Inflammatory macrophage treated with lipopolysaccharide for 4 hours (primary cell): Measurements from ENCODE around the gene BMP5.

ENCODE experiments used
- DNase-seq: peaks from one replicate; pipeline ENCODE4 v3.0.0-alpha.2; 2020

BMP5 gene

DNA sequence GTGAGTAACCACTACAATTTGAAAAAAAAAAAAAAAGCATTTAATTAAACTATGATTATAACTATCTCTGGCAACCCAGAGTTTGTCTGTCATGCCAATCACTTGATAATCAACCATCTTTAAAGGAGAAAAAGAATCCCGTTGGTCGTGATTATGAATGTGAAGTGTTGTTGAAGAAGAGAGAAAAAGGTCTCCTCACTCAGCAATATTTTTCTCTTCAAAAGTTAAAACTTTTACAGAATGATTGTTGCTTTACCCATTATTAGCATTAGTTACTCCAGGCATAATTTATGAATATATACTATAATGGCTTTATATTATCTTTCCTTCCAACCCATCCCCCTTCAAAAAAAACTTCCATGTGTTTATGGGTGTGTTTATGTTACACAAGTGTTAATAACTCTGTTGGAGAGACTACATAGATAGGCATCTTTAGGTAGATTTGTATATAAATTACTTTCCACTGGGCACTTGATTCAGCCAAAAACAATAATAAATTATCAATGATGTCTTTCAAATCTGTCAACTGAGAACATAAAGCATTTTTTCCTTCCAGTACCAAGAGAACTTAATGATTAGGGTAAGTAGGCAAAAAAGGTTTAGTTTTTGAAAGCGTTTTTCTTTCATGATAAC is 5.1 kb downstream of the BMP5 start:
- DNase-seq, result no peak

DNA sequence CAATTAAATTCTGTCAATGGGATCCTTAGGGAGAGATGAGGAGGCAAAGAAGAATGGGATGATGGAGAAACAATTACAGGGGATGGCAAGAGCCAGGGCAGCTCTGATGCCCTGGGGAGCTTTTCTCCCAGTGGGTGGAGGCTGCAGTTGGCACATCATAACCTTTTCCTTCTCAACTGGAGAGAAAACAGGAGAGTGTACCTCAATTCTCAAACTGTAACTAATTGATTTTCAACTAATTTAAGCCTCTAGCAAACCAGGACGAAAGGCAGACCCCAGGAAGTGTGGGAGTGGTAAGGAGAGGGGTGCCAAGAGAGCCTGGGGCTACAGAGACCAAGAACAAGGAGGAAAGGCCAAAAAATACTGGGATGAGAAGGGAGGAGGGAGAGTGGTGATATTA is 5.7 kb downstream of the BMP5 start:
- no peak for DNase-seq

DNA sequence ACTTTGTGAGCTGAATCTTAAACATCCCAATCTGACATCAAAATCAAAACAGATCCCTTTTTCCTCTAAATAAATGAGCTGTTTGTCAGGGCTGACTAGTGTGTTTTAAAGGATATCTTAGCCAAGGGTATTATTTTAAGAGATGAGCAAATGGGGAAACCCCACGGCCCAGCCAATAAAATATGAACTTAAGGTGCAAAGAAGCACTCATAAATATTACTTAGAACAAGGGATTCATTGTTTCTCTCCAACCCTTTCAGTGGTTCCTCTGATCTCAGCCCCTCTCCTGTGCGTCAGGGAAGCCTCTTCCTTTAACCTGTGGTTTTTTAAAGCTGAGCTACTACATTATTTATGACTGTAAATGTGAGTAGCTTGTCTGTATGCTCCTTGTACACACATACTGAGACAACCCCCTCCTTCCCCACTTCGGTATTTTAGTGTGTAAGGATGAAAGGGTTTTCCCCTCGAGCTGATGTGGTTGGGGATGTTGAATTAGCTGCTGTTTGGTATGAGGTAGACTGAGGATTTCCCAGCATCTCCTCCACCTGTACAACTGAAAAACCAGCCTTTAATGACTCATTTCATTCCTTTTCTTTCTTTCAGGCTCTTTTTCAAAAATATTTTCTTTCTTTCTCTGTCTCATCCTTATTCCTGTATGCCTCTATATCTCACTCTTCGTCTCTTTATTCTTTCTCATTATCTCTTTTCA is 6.5 kb downstream of the BMP5 start:
- no peak for DNase-seq

DNA sequence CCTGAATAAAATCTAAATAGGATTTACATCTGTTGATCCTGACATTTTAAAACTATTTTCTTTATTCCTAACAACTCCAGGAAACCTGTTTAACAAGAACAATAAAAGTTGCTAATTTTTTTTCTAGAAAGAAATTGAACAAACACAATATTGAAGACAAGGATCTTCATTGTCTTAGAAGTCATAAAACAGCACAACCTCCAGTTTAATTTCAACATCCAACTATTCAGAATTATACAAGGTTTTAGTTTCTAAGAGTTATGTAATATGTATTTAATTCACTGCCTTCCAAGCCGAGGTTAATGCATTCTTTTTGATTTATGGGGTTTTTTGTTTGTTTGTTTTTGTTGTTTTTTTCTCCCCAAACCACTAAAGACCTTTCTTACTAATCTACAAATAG is 7.2 kb downstream of the BMP5 start:
- no peak for DNase-seq

DNA sequence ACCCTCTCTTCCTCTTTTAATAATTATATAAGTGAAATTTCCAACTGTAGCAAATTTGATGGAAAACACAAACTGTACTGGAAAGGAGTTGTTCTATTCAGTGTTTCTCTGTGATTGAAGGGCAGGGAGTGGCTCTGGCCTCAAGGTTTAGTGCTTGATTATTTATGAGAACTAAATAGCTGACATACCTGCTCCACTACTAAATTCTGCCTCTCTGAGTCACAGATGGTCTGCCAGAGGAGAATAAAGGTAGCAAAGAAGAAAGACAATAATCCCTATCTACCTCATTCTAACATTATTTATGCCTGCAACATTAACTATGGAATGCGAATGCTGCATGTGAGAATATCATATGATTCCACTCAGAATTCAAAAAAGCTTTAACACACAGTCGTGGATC is 9.3 kb downstream of the BMP5 start:
- no peak for DNase-seq

DNA sequence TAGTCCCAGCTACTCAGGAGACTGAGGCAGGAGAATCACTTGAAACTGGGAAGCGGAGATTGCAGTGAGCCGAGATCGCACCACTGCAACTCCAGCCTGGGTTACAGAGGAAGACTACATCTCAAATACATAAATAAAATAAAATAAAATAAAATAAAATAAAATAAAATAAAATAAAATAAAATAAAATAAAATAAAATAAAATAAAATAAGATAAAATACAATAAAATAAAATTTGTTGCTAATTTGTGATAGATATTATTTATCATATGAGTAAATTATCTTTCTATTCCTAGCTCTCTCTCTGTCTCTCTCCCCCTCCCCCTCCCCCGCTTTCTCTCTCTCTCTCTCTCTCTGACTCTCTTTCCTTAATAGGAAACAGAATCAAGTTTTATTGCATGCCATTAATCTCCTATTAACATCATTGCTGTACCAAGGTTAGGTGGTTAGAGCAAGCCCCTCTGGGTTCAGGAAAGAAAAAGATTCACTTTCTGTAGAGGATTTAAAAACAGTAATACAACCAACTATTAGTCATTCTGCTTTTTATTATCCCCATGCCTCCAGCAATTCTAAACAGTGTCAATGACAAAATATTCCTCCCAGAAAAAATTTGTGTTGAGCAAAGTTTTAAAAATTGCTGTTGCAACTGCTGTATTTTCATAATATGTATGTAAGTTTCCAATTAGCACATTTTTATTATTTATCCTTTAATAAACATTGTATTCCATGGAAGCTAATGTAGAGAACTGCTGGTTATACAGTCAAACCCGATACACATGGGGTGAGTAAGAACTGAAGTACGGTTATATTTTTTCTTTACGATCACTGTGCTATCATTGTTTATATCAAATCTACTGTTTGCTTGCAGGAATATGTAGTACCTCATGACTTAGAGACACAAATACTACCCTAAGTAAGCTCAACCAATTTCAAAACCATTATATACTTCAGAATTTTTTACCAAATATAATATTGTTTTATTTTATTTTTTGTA is 22.1 kb downstream of the BMP5 start:
- DNase-seq, result no peak

DNA sequence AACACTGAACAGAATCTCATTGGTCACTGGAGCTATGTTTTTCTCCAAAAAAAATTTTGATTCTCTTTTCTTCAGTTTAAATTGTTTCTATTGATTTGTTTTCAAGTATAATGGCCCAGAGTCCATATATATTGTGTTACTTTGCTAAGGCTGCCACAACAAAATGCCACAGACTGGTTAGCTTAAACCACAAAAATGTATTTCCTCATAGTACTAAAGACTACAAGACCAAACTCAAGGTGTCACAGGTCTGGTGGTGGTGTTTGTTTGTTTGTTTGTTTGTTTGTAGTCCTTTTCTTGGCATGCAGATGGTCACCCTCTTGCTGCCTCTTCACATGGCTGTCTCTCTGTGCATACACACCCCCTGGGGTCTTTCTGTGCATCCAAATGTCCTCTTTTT is 34.0 kb downstream of the BMP5 start:
- DNase-seq, result no peak

DNA sequence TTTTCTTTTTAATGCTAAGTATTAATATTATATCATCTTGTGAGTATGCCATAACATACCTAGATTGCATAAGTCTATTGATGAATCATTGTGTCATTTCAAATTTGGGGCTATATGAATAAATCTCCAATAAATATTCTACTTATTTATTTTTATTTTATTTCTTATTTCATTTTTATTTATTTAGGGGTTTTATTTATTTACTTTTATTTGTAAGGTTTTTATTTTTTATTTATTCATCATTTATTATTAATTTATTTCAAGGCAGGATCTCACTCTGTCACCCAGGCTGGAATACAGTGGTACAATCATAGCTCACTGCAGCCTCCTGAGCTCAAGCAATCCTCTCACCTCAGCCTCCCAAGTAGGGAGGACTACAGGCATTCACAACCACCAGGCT is 36.3 kb downstream of the BMP5 start:
- no peak for DNase-seq

DNA sequence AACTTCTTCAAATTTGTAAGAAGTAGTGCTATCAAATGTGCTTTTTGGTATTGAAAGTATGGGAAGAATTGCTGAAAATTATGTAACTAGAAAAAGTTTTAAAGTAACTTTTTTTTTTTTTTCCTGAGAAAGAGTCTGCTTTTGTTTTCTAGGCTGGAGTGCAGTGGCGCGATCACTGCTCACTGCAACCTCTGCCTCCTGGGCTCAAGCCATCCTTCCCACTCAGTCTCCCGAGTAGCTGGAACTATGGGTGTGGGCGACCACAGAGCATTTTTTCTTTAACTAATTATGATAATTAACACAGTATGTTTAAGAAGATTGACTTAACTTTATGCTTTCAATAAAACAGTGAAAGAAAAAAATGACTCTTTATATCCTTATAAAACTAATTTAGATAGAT is 38.4 kb downstream of the BMP5 start:
- DNase-seq, result no peak

DNA sequence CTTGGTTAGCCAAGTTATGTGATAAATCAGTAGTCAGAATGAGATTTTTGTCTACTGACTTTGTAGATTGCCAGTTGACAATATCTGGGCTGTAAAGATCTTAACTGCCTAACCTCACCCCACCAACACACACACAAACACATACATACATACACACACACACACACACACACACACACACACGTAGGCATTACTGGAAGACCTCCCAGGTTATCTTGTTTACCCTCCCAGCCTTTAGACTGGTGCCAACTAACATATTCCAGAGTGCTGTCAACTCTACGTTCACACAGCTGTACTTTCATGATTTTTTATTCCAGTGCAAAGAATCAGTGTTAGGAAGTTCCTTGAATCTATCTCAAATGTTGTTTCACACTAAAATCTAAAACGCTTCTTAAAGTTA is 38.9 kb downstream of the BMP5 start:
- DNase-seq, result no peak

DNA sequence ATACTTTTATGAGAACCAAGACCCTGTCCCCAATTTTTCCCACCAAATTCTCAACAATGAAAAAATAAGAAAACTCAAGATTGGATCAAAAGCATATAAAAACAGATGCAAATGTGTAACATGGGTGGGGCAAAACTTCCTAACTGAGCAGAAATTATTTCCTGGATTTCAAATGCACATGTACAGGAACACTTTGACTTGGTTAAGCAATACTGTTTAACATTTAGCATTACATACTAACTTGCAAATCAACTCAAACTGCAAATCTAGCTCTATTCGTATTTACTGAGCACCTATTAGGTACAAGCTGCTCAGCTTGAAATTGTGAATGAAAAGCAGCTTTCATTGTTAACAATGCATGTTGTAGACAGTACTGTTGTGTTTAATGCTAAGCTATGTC is 40.2 kb downstream of the BMP5 start:
- DNase-seq, result no peak

DNA sequence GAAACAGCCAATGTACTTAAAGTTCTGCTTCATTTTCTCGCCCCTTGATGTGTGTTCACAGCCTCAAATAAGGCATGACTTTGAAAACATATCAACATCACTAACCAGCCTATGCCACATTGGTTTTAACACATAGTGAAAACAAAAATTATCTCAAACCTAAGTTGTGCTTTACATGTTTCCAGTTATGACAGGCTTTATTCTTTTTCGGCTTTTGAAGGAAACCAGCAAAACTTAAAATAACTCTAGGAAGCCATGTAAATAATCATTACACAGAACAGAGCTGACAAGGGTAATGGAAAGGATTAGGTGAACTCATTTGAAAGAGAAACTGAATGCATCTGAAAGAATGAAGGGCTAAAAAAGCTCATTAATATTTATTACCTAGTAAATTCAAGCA is 42.1 kb downstream of the BMP5 start:
- DNase-seq, result no peak

DNA sequence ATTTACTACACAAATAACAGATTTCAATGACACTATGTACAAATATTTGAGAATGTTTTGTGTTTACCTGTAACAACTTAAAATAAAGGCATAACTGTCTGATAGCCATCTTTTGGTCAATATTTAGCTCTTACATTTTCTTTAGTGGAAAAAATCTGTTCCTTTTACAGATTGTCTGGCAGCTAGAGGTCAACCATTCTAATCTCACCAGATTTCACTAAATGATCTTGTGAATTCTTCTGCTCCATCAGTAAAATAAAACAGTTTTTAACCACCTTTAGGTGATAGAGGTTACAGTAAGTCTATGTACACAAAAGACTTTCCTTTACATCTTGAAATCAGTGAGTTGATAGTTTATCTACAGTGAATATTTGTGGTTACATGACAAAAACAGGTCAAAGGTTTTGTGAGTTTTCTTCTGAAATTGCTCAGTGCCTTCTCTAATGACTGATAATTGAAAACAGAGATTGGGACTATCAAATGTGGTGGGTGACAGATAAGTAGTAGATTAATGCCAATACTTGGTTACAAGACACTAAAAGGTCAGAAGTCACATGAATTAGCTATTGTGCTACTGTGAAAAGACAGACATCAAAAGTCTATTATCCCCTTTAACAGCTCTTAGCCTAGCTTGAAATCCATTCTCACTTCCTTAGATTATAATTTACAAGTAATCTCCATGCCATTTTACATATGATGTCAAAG is 47.4 kb downstream of the BMP5 start:
- no peak for DNase-seq

DNA sequence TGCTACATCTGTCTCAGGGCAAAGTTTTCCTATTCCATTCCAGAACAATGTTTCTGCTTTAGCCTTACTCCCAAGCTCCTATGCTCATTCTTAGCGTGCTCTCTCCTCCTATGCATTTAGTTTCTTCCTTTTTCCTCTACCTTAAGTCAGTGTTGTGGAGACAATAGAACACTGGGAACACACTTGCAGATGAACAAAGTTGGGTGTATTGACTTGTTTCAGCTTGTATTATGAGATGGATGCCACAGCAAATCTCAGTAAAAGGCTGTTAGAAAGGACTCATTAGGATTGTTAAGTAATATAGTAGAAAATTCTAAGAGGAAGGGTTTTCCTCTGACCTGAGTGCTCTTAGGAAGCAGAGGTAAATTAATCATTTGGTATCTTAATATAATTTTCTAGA is 48.4 kb downstream of the BMP5 start:
- DNase-seq, result no peak

DNA sequence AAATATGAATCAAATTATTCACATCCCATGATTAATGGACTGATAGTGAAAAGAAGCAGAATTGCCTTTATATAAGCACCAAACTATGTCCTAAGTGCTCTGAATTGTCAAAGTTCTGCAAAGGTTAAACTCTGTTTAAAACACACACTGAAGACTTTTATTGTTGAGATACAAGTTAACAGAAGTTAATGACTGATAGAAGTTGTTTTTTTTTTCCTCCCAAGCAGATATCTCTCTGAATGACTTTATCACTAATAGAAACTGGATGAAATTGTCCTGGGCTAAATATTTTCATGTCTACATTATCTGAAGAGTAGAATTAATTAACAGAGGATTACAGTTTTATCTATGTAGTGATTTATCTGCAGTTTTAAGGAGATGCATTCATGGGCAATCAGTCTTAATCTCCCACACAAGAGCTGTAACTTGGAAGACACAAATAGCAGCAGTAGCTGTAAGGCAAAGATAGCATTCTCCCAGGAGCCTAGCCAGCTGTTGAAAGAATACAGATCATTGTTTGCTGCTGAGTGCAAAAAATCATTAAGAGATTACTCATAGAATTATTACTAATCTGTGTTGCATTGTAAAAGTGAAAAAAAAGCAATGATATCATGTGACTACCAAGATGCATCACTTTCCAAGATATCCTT is 49.9 kb downstream of the BMP5 start:
- DNase-seq, result no peak

DNA sequence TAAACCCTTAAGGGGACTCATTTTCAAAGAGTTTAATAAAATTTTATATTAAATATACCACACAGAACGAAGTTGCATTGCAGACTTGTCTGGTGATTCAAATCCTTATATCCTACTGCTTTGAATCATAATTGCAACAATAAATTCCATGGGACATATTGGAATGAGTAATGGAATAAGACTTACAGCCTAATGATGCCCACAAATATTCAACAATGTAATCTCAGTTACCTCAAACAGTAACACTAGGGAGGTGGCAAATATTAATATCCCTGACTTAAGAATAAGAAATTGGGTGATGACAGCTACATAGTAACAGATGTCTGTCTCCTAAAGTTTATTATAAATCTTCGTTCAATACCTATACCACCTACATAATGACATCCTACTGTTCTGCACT is 52.6 kb downstream of the BMP5 start:
- DNase-seq, result no peak

DNA sequence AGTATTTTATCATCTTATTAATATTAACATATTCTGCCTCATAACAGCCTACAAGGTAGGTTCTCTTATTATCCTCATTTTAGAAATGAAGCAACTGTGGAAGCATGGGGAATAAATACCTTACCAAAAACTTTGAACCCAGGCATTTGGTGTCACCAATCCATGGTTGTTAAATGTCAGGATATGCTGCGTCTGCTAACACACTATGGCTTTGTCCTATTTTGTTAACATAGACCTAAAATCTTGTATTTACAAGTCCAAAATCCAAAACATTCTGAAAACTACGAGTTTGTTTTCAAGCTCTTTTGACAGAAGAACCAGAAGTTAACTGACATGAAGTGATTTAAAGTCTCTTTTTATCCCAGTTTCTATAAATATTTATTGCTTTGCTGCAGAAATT is 53.4 kb downstream of the BMP5 start:
- no peak for DNase-seq

DNA sequence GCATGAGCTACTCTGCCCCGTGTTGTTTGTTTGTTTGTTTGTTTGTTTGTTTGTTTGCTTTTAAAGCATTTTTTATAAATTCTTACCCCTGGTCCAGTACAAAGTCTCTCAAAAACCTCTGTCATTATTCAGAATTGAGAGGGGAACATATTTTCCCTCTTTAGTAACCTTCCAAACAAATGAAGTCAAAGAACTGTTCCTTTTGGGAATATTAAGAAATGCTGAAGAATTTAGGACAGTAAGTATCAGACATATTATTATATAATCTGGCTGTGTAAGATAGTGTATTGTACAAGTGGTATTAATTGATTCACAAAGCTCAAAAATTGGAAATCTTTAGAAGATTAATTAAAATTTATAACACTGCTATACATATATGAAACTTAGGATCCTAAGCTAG is 54.7 kb downstream of the BMP5 start:
- no peak for DNase-seq

DNA sequence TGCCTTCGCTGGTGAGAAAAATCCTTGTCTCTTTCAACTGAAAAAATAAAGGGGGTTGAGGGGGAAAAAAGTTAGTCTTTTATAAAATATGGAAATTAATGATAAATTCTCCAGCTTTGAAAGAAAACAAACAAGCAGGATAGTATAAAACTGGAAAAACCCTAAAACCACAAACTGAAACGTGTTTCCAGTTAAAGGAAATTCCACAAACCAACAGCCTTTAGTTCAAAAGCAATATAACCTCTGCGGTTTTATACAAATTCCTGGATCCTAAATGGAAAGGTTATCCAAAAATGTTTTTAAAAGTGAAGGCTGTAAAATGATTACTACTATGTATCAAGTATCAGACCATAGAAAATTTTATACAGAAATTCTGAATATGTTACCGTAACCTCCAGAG is 55.6 kb downstream of the BMP5 start:
- DNase-seq, result no peak

DNA sequence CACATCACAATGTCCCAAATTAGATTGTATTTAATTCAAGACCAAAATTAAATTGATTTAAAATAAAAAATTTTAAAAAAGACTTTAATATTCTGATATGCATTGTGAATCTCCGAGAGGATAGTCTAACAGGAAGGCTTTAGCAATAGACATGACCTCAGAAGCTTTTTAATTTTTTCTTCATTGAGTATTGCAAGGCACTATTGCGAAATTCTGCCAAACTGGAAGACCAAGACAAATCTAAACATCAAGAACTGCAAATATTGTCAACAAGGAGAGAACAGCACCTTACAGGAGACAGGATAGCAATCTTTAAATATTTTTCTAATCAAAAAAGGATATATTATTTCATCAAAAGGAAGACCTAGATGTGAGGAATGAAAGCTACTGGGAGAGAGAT is 56.9 kb downstream of the BMP5 start:
- DNase-seq, result no peak

DNA sequence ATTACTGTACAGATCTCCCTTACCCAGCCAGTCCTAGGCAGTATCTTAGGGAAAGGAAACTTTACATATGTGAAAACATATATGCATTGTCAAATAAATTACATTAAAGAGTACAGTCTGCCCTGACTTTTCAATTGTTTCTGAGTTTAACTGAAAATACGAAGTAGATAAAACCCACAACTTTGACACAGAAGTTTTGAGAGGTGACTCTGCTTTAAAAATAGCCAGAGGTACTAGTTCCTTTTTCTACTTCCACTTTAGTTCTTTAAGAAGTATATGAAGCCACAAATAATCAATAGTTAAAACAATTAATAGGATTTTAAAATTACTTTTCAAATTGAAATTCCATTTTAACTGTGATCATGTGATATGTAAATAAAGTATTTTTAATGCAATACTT is 62.9 kb downstream of the BMP5 start:
- no peak for DNase-seq

DNA sequence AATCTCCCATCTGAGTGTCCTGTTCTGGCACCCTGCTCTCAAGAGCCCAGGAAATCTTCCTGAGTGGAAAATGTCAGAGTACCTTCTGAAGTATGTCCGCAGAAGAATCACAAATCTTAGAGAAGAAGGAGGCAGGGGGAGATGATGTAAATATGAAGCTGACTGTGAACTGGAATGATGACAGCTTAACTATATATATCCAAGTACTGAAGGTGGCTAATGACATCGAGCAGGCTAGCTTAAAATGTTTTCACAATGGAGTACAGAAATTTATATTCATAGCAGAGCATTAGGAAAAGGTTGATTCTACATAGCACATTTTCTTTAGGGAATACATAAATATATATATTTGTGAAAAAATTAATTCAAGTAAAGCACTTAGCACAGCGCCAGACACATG is 64.3 kb downstream of the BMP5 start:
- DNase-seq, result no peak

DNA sequence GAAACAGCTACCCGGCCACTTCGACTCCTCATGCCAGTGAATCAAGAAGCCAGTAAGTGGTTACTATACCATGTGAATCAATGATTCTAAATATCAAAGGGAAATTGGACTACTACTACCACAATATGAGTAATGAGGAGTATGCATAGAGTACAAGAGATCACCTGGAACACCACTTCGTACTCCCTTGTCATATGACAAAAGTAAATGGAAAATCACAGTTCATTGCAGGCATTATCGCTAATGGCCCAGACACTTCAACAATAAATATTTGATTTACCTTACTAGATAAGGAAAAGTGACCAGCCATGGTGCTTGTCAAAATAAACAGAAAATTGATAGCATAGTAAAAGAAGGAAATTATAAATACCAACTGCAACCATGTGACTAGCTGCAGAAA is 73.1 kb downstream of the BMP5 start:
- no peak for DNase-seq
